Endodermal cell (in vitro differentiated cells): ENCODE results near the gene EDN1. TPM values are rescaled to one million over a fixed set of nuclear protein-coding genes. Genes with fewer than 3 reads are reported as not detected.

Experiments
- DNase-seq: peaks from one replicate; pipeline ENCODE4 v3.0.0-alpha.2; 2017
- H3K27ac ChIP-seq: 2 replicates; pipeline ENCODE4 v1.5.1; 2013; ENCODE audit warnings: mild to moderate bottlenecking, low read depth, low read length, moderate library complexity
- H3K27me3 ChIP-seq: 2 replicates; pipeline ENCODE4 v1.6.1; 2013; ENCODE audit warnings: mild to moderate bottlenecking, low read length, moderate library complexity; ENCODE audit not compliant: insufficient read depth, control insufficient read depth, poor library complexity, severe bottlenecking
- H3K36me3 ChIP-seq: 2 replicates; pipeline ENCODE4 v1.7.0; 2013; ENCODE audit warnings: mild to moderate bottlenecking, low read length, moderate library complexity; ENCODE audit not compliant: control insufficient read depth, insufficient read depth
- H3K4me1 ChIP-seq: one replicate; pipeline ENCODE4 v1.7.0; 2013; ENCODE audit warnings: low read length; ENCODE audit not compliant: control insufficient read depth, insufficient read depth
- H3K4me3 ChIP-seq: 2 replicates; pipeline ENCODE4 v1.5.1; 2013; ENCODE audit warnings: mild to moderate bottlenecking, low read length, moderate library complexity
- H3K9ac ChIP-seq: 2 replicates; pipeline ENCODE4 v1.6.1; 2013; ENCODE audit warnings: mild to moderate bottlenecking, low read length, moderate library complexity; ENCODE audit not compliant: poor library complexity, severe bottlenecking; ENCODE audit errors: extremely low read depth
- H3K9me3 ChIP-seq: 2 replicates; pipeline ENCODE4 v1.6.1; 2013; ENCODE audit warnings: mild to moderate bottlenecking, low read length, moderate library complexity; ENCODE audit not compliant: control insufficient read depth
- H3K27ac Mint-ChIP-seq: 2 replicates; pipeline ENCODE4 v1.8.0; 2020; ENCODE audit warnings: mixed read lengths
- H3K27me3 Mint-ChIP-seq: 2 replicates; pipeline ENCODE4 v1.8.0; 2021; ENCODE audit warnings: mild to moderate bottlenecking, mixed read lengths; ENCODE audit not compliant: insufficient read depth
- H3K36me3 Mint-ChIP-seq: 2 replicates; pipeline ENCODE4 v1.8.0; 2020; ENCODE audit warnings: low read depth, mixed read lengths
- H3K4me1 Mint-ChIP-seq: 2 replicates; pipeline ENCODE4 v1.8.0; 2020; ENCODE audit warnings: mixed read lengths
- H3K4me3 Mint-ChIP-seq: 2 replicates; pipeline ENCODE4 v1.8.0; 2020; ENCODE audit warnings: mild to moderate bottlenecking, moderate library complexity, mixed read lengths
- H3K9me3 Mint-ChIP-seq: 2 replicates; pipeline ENCODE4 v1.8.0; 2020; ENCODE audit warnings: mild to moderate bottlenecking, mixed read lengths
- WGBS, 2 experiments: methylation state at CpG; one replicate each; pipeline versions ENCODE4 v1.1.5 to v1.1.7; 2013; ENCODE audit warnings: missing lambda C conversion rate in 2 of 2, mixed read lengths in 1 of 2; ENCODE audit not compliant: insufficient coverage in 1 of 2, insufficient read length in 1 of 2; 5-methylcytosine and 5-hydroxymethylcytosine counted together
- total RNA-seq, 2 donors: library from RNA; stranded (reverse); fragmentation: NEBNext Ultra II Directional in 1 of 2; extraction: Animal tissue kit (Norgen Biotek cat#: 25700) in 1 of 2; gene quantifications; 2 replicates in 1 of 2; 3 replicates in 1 of 2; pipeline ENCODE4 v1.2.1, GENCODE V29; 2021
- TF ChIP-seq, protein P1 (sequence below): fragments of 200-600 bp; sonication (generic); conservative IDR thresholded peaks from 2 replicates; pipeline ENCODE4 v1.5.0; 2021; ENCODE audit warnings: antibody characterized with exemption, mild to moderate bottlenecking

EDN1 gene
- total RNA-seq, 2 donors from 2014 or later, result 0.27 to 0.46 TPM

DNA sequence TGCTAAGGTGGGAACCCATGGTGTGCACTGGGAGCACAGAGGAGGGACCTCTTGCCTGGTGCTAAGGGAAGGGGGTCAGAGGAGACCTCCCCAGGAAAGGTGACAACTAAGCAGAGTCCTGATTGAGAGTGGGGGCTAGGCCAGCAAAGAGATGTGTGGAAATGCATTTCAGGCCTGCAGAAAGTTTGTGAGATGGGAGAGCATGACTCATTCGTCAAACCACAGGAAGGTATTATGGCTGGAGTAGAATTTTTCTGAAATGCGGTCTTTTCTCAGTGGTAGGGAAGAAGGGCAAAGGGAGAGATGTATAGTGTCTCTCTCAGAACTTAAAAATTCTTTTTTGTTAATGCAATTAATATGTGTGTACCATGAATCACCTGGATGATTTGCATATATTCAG is 23.6 kb upstream of the EDN1 start:
- no peak overlapping the region for H3K27ac Mint-ChIP-seq
- TF ChIP-seq, protein P1, sequence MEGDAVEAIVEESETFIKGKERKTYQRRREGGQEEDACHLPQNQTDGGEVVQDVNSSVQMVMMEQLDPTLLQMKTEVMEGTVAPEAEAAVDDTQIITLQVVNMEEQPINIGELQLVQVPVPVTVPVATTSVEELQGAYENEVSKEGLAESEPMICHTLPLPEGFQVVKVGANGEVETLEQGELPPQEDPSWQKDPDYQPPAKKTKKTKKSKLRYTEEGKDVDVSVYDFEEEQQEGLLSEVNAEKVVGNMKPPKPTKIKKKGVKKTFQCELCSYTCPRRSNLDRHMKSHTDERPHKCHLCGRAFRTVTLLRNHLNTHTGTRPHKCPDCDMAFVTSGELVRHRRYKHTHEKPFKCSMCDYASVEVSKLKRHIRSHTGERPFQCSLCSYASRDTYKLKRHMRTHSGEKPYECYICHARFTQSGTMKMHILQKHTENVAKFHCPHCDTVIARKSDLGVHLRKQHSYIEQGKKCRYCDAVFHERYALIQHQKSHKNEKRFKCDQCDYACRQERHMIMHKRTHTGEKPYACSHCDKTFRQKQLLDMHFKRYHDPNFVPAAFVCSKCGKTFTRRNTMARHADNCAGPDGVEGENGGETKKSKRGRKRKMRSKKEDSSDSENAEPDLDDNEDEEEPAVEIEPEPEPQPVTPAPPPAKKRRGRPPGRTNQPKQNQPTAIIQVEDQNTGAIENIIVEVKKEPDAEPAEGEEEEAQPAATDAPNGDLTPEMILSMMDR, result no peak
- H3K9ac ChIP-seq, result no peak overlapping the region

GRCh38 chr6:12269110-12269509 is 21.1 kb upstream of the EDN1 start:
- Mint-ChIP-seq H3K27me3 (no peaks in the 10 kb centered on the region), H3K4me3 (no peak overlapping the region), H3K36me3 (no peaks in the 10 kb centered on the region), H3K9me3 (peaks cover 7% of the 10 kb centered on the region), H3K4me1 (peaks cover 4% of the 10 kb centered on the region), H3K27ac (no peak overlapping the region)
- H3K9me3 ChIP-seq, result peaks cover 9% of the 10 kb centered on the region
- TF ChIP-seq, protein P1, result no peak
- no peak overlapping the region for H3K27ac ChIP-seq
- no peak overlapping the region for H3K9ac ChIP-seq
- H3K4me3 ChIP-seq, result no peak overlapping the region
- no peaks in the 10 kb centered on the region for H3K27me3 ChIP-seq
- H3K4me1 ChIP-seq, result no peaks in the 10 kb centered on the region
- no peaks in the 10 kb centered on the region for H3K36me3 ChIP-seq
- no peak for DNase-seq
- WGBS, 2 experiments, result 92 to 100% methylated on average over 1 to 2 of the region's 2 CpGs

More for the DNA sequence above, 23.6 kb upstream of the EDN1 start:
- Histone ChIP-seq H3K36me3 (no peaks in the 10 kb centered on the region), H3K27ac (no peak overlapping the region), H3K27me3 (no peaks in the 10 kb centered on the region), H3K4me3 (no peak overlapping the region), H3K9me3 (peaks cover 2% of the 10 kb centered on the region), H3K4me1 (no peaks in the 10 kb centered on the region)
- Mint-ChIP-seq H3K4me3 (no peak overlapping the region), H3K4me1 (peaks cover 4% of the 10 kb centered on the region), H3K36me3 (no peaks in the 10 kb centered on the region), H3K9me3 (peaks cover 1% of the 10 kb centered on the region), H3K27me3 (no peaks in the 10 kb centered on the region)
- 96 to 100% methylated on average over 2 of the region's 2 CpGs for WGBS, 2 experiments
- no peak for DNase-seq

DNA sequence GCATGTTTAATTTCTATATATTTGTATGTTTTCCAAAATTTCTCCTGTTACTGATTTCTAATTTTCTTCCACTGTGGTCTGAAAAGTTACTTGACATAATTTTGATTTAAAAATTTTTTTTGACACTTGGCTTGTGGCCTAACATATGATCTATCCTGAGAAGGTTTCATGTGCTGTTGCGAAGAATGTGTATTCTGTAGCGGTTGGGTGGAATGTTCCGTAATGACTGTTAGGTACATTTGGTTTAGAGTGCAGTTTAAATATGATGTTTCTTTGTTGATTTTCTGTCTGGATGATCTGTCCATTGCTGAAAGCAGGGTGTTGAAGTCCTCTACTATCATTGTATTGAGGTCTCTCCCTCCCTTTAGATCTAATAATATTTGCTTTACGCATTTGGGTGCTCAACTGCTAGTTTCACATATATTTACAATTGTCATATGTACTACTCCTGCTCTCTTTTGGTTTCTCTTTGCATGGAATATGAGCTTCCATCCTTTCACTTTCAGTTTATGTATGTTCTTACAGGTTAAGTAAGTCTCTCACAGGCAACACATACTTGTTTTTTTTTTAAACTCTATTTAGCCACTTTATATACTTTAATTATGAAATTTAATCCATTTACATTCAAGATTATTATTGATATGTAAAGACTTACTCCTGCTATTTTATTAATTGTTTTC is 19.5 kb upstream of the EDN1 start:
- Mint-ChIP-seq H3K4me1 (peaks cover 4% of the 10 kb centered on the region), H3K9me3 (peaks cover 7% of the 10 kb centered on the region), H3K27me3 (no peaks in the 10 kb centered on the region), H3K4me3 (no peak overlapping the region), H3K36me3 (no peaks in the 10 kb centered on the region), H3K27ac (no peak overlapping the region)
- H3K4me1 ChIP-seq, result no peaks in the 10 kb centered on the region
- DNase-seq, result no peak
- no peak overlapping the region for H3K4me3 ChIP-seq
- WGBS, 2 experiments, result 92 to 98% methylated on average over 2 to 4 of the region's 4 CpGs
- H3K36me3 ChIP-seq, result no peaks in the 10 kb centered on the region
- H3K9ac ChIP-seq, result no peak overlapping the region
- H3K9me3 ChIP-seq, result peaks cover 9% of the 10 kb centered on the region
- no peak overlapping the region for H3K27ac ChIP-seq
- TF ChIP-seq, protein P1, result no peak
- H3K27me3 ChIP-seq, result no peaks in the 10 kb centered on the region
